GM18868 (cell line): Measurements from ENCODE around the gene POU3F4.

Experiments
- ATAC-seq: cut with Tn5 transposase; IDR thresholded peaks from one replicate; pipeline ENCODE4 v1.9.1; 2021; ENCODE audit warnings: mild to moderate bottlenecking, moderate library complexity; ENCODE audit not compliant: unreplicated experiment

The POU3F4 gene

DNA sequence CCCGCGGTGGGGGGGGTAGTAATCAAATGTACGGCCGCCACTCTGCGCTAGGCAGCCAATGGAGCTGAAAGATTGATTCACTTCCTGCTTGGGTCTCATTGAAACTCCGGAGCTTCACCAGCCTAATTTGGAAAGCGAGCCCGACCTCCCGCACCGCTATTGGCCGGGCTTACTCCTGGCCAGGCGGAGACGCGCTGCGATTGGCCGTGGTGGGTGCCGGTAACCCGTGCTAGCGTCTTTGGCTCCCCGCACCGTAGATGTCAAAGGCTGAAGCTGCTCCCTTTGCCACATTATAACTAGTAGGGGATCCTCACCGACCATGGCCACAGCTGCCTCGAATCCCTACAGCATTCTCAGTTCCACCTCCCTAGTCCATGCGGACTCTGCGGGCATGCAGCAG lies at the start of gene POU3F4:
POU3F4 (plus strand) TSS at position 285 of the 400 bp plus-strand sequence; CDS start at position 320, 35 bp downstream.
- no peak for ATAC-seq

DNA sequence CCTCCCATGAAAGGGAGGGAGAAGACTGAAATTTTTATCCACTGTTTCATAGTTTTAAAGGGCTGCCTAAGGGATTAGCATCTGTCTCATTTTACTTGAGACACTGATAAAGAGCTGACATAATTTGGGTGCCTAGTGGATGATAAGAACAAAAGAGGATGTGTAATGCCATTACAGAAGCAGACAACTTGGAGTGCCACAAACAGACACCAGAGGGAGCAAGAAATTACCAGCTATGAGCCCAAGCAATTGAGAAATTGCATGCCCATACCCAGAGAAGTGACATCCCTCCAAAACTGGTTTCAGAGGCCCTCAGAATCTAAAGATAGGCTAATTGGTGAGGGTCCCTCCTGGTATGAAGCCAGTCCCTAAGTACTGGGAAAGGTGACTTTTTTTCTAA lies 38.5 kb upstream of the POU3F4 start:
- ATAC-seq, result peak; percentile 98

- ATAC-seq, result no peak
Observed at GRCh38 chrX:83495898-83496297, 12.2 kb upstream of the POU3F4 start.

GRCh38 chrX:83501003-83501402 lies 7.1 kb upstream of the POU3F4 start:
- ATAC-seq, result no peak

DNA sequence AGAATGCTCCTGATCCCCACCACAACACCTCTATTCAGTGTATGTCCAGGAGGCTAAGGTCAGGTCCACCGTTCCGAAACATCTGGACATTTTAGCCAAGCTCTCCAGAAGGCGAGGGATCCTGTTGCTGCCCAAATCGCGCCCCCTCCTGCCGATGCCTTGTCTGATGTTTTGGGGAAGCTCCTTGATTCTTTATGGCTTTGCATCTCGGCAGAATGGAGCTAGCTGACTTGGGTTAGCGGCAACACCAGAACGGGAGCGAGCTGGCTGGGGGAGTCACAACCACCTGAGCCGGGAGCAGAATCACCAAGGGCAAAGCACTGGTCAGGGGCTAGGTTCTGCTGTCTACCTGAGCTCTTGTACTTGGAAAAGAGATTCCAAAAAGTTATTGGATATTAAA lies 6.6 kb upstream of the POU3F4 start:
- no peak for ATAC-seq

DNA sequence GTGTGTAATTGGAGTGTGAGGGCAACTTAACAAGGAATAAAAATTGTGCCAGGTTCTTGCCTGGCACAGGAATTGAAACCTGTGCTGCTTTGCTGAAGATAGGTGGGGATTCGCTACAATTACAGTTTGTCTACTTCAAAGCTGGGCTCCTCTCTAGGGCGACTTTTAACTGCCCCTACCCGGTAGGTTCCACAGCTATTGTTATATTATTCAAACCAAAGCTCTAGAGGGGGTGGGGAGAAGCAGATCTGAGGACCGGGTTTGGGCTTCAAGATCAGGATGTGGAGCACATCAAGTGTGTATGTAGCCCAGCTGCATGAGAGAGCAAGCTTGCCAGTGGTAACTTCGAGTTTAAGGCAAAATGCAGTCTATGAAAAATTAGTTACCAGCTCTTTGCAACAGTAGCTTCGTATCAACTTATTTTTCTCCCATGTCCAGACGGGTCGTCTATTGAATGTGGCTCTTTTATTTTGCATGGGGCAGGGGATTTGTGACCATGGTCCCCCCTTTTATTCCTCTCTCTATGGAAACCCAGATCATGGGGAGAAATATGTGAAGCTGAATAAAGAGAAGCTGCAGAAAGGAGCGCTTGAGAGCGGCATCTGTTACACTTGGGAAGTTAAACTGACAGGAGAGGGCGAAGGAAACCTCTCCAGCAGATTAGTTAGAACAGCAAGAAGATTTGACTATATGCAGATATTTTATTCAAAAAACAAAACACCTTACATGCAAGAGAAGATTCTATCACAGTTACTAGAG lies 3.2 kb upstream of the POU3F4 start:
- no peak for ATAC-seq

GRCh38 chrX:83508526-83509253 lies 600 bp downstream of the POU3F4 start:
- ATAC-seq, result no peak

GRCh38 chrX:83509254-83509801 lies 1.2 kb downstream of the POU3F4 start:
- no peak for ATAC-seq

DNA sequence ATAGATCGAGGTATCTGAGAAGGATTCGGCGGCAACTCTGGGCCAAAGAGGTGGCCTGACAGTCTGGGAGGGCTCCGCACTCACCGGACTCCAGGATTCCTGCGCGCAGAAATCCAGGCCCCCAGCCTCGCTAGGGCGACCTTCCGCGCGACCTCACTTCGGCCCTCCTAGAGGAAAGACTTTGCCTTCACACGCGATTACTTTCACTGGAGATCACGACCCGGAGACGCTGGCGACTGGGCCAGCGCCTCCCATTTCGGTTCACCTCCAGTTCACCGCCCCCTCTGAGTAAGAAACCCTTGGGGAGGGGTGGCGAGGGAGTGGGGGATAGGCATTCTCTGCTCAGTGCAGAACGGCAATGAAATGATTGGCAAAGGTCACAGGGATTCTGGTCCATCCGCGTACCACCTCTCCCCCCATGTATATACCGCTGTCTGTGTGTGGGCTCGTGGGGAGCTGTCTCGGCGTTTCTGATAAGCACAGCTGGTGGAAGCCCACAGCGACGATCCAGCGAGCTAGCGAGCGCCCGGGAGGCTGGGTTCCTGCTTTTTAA lies 2.5 kb downstream of the POU3F4 start:
- no peak for ATAC-seq

DNA sequence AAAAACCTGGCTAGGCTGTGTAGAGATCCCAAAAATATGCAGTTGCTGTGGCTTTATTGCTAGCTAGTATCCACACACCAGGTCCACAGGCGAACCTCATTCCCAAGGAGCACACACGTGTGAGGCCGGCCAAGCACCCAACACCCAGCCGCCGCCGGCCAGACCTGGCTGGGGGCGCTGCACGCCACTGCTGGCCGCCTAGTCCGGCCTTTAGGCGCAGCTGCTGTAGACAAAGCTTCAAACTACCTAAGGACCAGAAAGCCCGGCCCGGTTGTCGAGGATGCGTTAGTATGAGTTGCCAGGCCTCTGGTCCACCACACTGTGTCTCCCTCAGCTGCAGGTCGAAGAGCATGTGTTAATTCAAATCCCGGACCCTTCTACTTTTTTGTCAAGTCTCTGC lies 3.1 kb downstream of the POU3F4 start:
- ATAC-seq, result no peak

- ATAC-seq, result no peak
Observed at GRCh38 chrX:83512111-83512510, 4.0 kb downstream of the POU3F4 start.

DNA sequence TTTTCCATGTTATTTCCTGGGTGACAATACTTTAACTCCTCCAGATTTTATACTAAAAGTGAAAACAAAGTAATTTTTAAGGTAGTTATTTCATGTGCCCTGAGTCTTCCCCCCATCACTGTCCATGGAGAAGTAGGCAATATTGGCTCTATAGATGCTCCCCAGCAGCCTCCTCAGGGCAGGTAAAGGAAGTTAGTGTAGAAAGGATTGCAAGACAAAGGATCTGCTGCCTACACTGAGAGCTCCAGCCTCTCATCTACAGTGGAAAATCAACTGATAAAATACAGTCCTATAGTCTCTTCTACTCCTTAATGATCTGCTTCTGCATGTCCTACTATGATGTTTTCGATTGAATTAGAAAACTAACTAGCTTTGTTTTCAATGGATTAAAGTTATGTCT lies 8.5 kb downstream of the POU3F4 start:
- ATAC-seq, result no peak

DNA sequence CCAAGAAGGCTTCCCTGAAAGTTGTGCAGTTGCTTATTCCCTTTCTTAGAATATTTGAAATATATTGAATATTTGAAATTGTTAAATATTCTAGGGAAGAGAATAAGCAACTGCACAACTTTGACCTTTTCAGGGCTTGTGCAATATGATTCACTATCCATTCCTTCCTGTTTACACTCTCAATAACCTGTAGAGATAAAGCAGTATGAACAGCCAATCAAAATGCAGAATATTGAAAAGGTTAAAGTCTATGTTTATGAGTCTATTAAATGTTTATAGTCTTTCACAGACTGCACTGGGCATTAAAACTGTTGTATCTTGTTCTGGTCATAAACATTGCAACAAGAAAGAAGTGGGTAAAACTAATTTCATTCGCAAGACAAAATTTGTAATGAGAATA lies 13.8 kb downstream of the POU3F4 start:
- ATAC-seq, result no peak

DNA sequence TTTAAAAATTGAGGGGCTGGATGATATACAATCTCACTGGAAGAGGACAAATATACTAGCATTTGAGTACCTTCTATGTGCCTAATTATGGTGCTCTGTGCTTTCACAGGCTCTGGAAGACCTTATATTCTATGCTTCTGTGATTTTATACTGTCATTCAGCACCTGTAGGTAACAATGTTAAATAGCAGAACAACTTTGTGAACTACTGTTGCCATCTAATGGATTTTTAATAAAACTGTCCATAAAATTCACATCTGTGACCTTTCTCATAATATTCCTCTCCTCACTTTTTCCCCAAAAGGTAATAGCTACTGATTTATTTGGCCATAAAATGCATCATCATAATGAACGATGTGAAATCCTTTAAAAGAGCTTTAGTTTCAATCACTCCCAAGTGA lies 21.9 kb downstream of the POU3F4 start:
- no peak for ATAC-seq

DNA sequence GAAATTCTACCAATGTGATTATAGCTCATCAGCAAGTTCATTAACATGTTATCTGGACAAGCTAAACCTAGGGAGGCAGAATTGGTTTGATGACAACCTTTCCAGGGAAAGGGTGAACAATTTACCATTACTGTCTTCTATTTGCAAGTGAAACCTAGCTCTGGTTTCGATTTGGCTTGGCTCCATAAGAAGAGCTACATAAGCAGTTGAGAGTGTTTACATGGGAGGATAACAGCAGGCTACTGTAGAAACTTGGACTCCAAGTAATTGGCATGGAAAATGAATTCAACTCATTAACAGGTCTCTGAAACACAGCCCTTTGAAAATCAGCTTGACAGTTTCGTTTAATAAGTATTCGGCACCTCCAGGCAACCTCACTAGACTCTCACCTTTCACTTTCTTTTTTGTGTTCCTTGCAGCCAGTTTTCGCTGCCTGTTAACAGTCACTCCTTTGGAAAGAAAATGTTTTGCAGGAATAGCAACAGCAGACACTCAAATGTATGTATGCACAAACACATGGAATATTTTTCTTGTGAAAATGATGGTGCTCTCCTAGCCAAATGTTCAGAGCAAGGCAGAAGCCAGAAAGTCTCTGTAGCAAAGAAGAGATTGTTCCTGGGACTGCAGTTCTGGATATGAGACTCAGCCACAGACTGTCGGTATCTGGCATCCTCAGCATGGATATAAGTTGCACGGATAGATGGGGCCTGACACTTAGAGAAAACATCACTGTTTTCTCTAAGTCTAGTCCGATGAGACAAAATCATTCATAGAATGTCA lies 27.5 kb downstream of the POU3F4 start:
- peak; percentile 55 for ATAC-seq
